Testis (tissue), 2 donors: Measurements from ENCODE around the gene THADA.

Experiments used
- CTCF ChIP-seq, 3 experiments: fragments of 450-650 bp in 2 of 3; fragments of 200-600 bp in 1 of 3; sonication (generic) in 1 of 3; IDR thresholded peaks; one replicate each; pipeline ENCODE4 v1.5.1; 2016 to 2019; ENCODE audit warnings: antibody characterized with exemption in 3 of 3, mild to moderate bottlenecking in 2 of 3, moderate library complexity in 1 of 3
- POLR2A ChIP-seq: fragments of 450-650 bp; IDR thresholded peaks from one replicate; pipeline ENCODE4 v1.6.1; 2017; ENCODE audit warnings: antibody characterized with exemption, mild to moderate bottlenecking, moderate library complexity

DNA sequence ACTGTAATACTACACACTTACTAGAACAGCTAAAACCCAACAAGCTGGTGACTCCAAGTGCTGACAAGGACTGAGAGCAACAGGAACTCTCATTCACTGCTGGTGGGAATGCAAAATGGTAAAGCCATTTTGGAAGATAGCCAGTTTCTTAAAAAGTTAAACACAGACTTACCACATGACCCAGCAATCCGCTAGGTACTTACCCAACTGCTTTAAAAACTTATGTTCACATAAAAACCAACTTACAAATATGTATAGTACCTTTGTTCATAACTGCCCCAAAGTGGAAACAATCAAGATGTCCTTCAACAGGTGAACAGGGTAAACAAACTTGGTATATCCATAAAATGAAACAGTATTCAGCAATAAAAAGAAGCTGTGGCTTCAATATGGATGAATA is 216.3 kb downstream of the THADA start:
- TF ChIP-seq POLR2A (no peak), CTCF (IDR thresholded peaks at IDR 0.05) (no peak)
